Breast epithelium (tissue), 4 donors: Measurements from ENCODE around the gene XRCC6. TPM values are rescaled to one million over a fixed set of nuclear protein-coding genes. Genes with fewer than 3 reads are reported as not detected.

ENCODE experiments used
- DNase-seq, 2 donors: peaks; one replicate each; pipeline ENCODE4 v3.0.0-alpha.2; 2019; ENCODE audit warnings: low spot score in 2 of 2
- H3K27ac ChIP-seq, 2 donors: fragments of 200-600 bp; sonication (generic) in 1 of 2; one replicate each; pipeline ENCODE4 v1.5.1; 2016 to 2019; ENCODE audit warnings: mild to moderate bottlenecking in 1 of 2
- H3K27me3 ChIP-seq, 2 donors: fragments of 200-600 bp; sonication (generic) in 1 of 2; one replicate each; pipeline versions ENCODE4 v1.5.1 to v1.6.0; 2017 to 2019; ENCODE audit warnings: control low read depth in 1 of 2, mild to moderate bottlenecking in 1 of 2
- H3K36me3 ChIP-seq: fragments of 200-600 bp; one replicate; pipeline ENCODE4 v1.5.1; 2019
- H3K4me1 ChIP-seq, 2 donors: fragments of 200-600 bp; sonication (generic); one replicate each; pipeline ENCODE4 v1.5.1; 2016 to 2019; ENCODE audit warnings: control low read depth in 1 of 2
- H3K4me3 ChIP-seq, 3 donors: fragments of 200-600 bp; sonication (generic); 1 replicate in 2 of 3; 2 replicates in 1 of 3; pipeline ENCODE4 v1.5.1; 2016 to 2019; ENCODE audit warnings: mild to moderate bottlenecking in 3 of 3, moderate library complexity in 2 of 3
- H3K9me3 ChIP-seq, 2 donors: fragments of 200-600 bp; sonication (generic) in 1 of 2; one replicate each; pipeline ENCODE4 v1.5.1; 2016 to 2019; ENCODE audit warnings: control low read depth in 1 of 2
- CTCF ChIP-seq, 3 donors: fragments of 450-650 bp; IDR thresholded peaks; one replicate each; pipeline ENCODE4 v1.5.1; 2016 to 2017; ENCODE audit warnings: antibody characterized with exemption in 3 of 3, mild to moderate bottlenecking in 3 of 3, moderate library complexity in 3 of 3
- POLR2A ChIP-seq: fragments of 450-650 bp; IDR thresholded peaks from one replicate; pipeline ENCODE4 v1.6.1; 2016; ENCODE audit warnings: antibody characterized with exemption, mild to moderate bottlenecking, moderate library complexity
- POLR2AphosphoS5 ChIP-seq, 3 donors: sonication (generic); formaldehyde crosslinking; IDR thresholded peaks; one replicate each; pipeline ENCODE4 v1.6.1; 2017; ENCODE audit warnings: antibody characterized with exemption in 3 of 3
- intact Hi-C: fragments of 100-400 bp; cut with DNase I; formaldehyde crosslinking; loops from one replicate; pipeline ENCODE4 v1.15.1; 2023; ENCODE audit warnings: low total_unique reads
- total RNA-seq, 3 donors: library from RNA; depleted of rRNA; stranded (reverse); fragments of >200 nt; gene quantifications; one replicate each; pipeline ENCODE4 v1.1.0, GENCODE V29; 2016

XRCC6 gene
- total RNA-seq, 3 donors from 2014 or later, result 194 to 232 (median 220) TPM

GRCh38 chr22:41596776-41597634, 24.1 kb upstream of the XRCC6 start:
- H3K9me3 ChIP-seq, result no peaks in the 10 kb centered on the region
- TF ChIP-seq POLR2A (no peak), POLR2AphosphoS5 (IDR thresholded peaks at IDR 0.05) (no peak), CTCF (IDR thresholded peaks at IDR 0.05) (peak in 2 of 3 donors; percentile 61 to 71)
- no peaks in the 10 kb centered on the region for H3K36me3 ChIP-seq
- peak overlapping the region; percentile 16 to 26 for H3K27ac ChIP-seq
- no peak overlapping the region for H3K4me3 ChIP-seq
- no peaks in the 10 kb centered on the region for H3K4me1 ChIP-seq
- peak; percentile 40 to 60 for DNase-seq
- H3K27me3 ChIP-seq, result no peaks in the 10 kb centered on the region
- intact Hi-C loops, result no loop called here

GRCh38 chr22:41597635-41597953, 23.5 kb upstream of the XRCC6 start:
- Histone ChIP-seq H3K36me3 (no peaks in the 10 kb centered on the region), H3K27ac (peak overlapping the region; percentile 16 to 26), H3K9me3 (no peaks in the 10 kb centered on the region), H3K4me3 (no peak overlapping the region), H3K4me1 (no peaks in the 10 kb centered on the region), H3K27me3 (no peaks in the 10 kb centered on the region)
- DNase-seq, result no peak
- no peak for TF ChIP-seq CTCF (IDR thresholded peaks at IDR 0.05)
- no peak for TF ChIP-seq POLR2AphosphoS5 (IDR thresholded peaks at IDR 0.05)
- TF ChIP-seq POLR2A, result no peak
- intact Hi-C loops, result no loop called here

- Histone ChIP-seq H3K9me3 (no peaks in the 10 kb centered on the region), H3K36me3 (no peaks in the 10 kb centered on the region), H3K27ac (no peak overlapping the region), H3K27me3 (no peaks in the 10 kb centered on the region), H3K4me1 (no peaks in the 10 kb centered on the region), H3K4me3 (no peak overlapping the region)
- intact Hi-C loops, result no loop called here
- TF ChIP-seq POLR2A, result no peak
- no peak for TF ChIP-seq CTCF (IDR thresholded peaks at IDR 0.05)
- no peak for TF ChIP-seq POLR2AphosphoS5 (IDR thresholded peaks at IDR 0.05)
- DNase-seq, result no peak
Measured at GRCh38 chr22:41598081-41598480, 23.0 kb upstream of the XRCC6 start.

- no peak for DNase-seq
- H3K4me3 ChIP-seq, result no peak overlapping the region
- H3K4me1 ChIP-seq, result no peaks in the 10 kb centered on the region
- H3K36me3 ChIP-seq, result no peaks in the 10 kb centered on the region
- intact Hi-C loops, result no loop called here
- H3K27me3 ChIP-seq, result no peaks in the 10 kb centered on the region
- H3K9me3 ChIP-seq, result no peaks in the 10 kb centered on the region
- TF ChIP-seq CTCF (IDR thresholded peaks at IDR 0.05), result no peak
- H3K27ac ChIP-seq, result no peak overlapping the region
Measured at GRCh38 chr22:41598891-41599635, 22.0 kb upstream of the XRCC6 start.

- no peaks in the 10 kb centered on the region for H3K36me3 ChIP-seq
- intact Hi-C loops, result no loop called here
Measured at GRCh38 chr22:41600976-41601375, 20.1 kb upstream of the XRCC6 start.

More at GRCh38 chr22:41600976-41601375, 20.1 kb upstream of the XRCC6 start:
- no peak for TF ChIP-seq CTCF (IDR thresholded peaks at IDR 0.05)
- no peak for TF ChIP-seq POLR2A
- no peaks in the 10 kb centered on the region for H3K4me1 ChIP-seq
- H3K27ac ChIP-seq, result no peak overlapping the region
- no peaks in the 10 kb centered on the region for H3K27me3 ChIP-seq
- no peaks in the 10 kb centered on the region for H3K9me3 ChIP-seq
- no peak overlapping the region for H3K4me3 ChIP-seq
- DNase-seq, result no peak
